Upper lobe of left lung (tissue), 6 donors: ENCODE results near the gene ECHDC3. TPM values are rescaled to one million over a fixed set of nuclear protein-coding genes. Genes with fewer than 3 reads are reported as not detected.

Source experiments
- ATAC-seq, 2 donors: fragments of 200-7000 bp; cut with Tn5 transposase; one replicate each; pipeline ENCODE4 v1.9.1; 2022; ENCODE audit warnings: mild to moderate bottlenecking in 2 of 2, moderate library complexity in 2 of 2; ENCODE audit not compliant: low FRiP score in 2 of 2
- DNase-seq, 2 donors: peaks; one replicate each; pipeline ENCODE4 v3.0.0-alpha.2; 2019 to 2020
- H3K27ac ChIP-seq, 4 donors: fragments of 200-600 bp; sonication (generic); one replicate each; pipeline ENCODE4 v1.5.1; 2016 to 2019
- H3K27me3 ChIP-seq, 4 donors: fragments of 200-600 bp; sonication (generic); one replicate each; pipeline ENCODE4 v1.5.1; 2017 to 2019
- H3K36me3 ChIP-seq, 4 donors: fragments of 200-600 bp; sonication (generic); one replicate each; pipeline ENCODE4 v1.5.1; 2016 to 2019
- H3K4me1 ChIP-seq, 4 donors: fragments of 200-600 bp; sonication (generic); one replicate each; pipeline ENCODE4 v1.5.1; 2018 to 2019
- H3K4me3 ChIP-seq, 4 donors: fragments of 200-600 bp; sonication (generic); one replicate each; pipeline ENCODE4 v1.5.1; 2017 to 2019; ENCODE audit warnings: mild to moderate bottlenecking in 2 of 4, moderate library complexity in 1 of 4
- H3K9me3 ChIP-seq, 4 donors: fragments of 200-600 bp; sonication (generic); one replicate each; pipeline ENCODE4 v1.5.1; 2018 to 2019
- EP300 ChIP-seq, 4 donors: sonication (generic); formaldehyde crosslinking; IDR thresholded peaks; one replicate each; pipeline ENCODE4 v1.5.1; 2017; ENCODE audit warnings: antibody characterized with exemption in 4 of 4, control low read depth in 2 of 4
- POLR2A ChIP-seq, 4 donors: fragments of 450-650 bp; IDR thresholded peaks; one replicate each; pipeline ENCODE4 v1.5.1; 2016 to 2017; ENCODE audit warnings: antibody characterized with exemption in 4 of 4, mild to moderate bottlenecking in 2 of 4
- POLR2AphosphoS5 ChIP-seq, 2 donors: sonication (generic); formaldehyde crosslinking; IDR thresholded peaks; one replicate each; pipeline ENCODE4 v1.5.1; 2017; ENCODE audit warnings: antibody characterized with exemption in 2 of 2
- WGBS, 2 donors: methylation state at CpG; one replicate each; pipeline ENCODE4 v1.1.5; 2017 to 2018; 5-methylcytosine and 5-hydroxymethylcytosine counted together
- total RNA-seq, 6 donors: library from RNA; depleted of rRNA in 4 of 6; stranded (reverse); fragments of >200 nt in 4 of 6; gene quantifications; one replicate each; pipeline versions ENCODE4 v1.1.0 to v1.2.1, GENCODE V29; 2016 to 2021
- TF ChIP-seq, protein P1 (sequence below), 6 experiments: fragments of 450-650 bp in 4 of 6; fragments of 200-600 bp in 2 of 6; sonication (generic) in 2 of 6; IDR thresholded peaks; one replicate each; pipeline ENCODE4 v1.5.1; 2016 to 2019; ENCODE audit warnings: antibody characterized with exemption in 6 of 6
- donor health status: DM: no; HTN: no; CAD: no; lungs with moderate emphysema.
- donor health status: DM: no; HTN: yes; CAD: no; lungs with severe emphysema.

Gene ECHDC3
- total RNA-seq, 6 donors from 2014 or later = 32.0 to 98.0 (median 61.2) TPM

DNA sequence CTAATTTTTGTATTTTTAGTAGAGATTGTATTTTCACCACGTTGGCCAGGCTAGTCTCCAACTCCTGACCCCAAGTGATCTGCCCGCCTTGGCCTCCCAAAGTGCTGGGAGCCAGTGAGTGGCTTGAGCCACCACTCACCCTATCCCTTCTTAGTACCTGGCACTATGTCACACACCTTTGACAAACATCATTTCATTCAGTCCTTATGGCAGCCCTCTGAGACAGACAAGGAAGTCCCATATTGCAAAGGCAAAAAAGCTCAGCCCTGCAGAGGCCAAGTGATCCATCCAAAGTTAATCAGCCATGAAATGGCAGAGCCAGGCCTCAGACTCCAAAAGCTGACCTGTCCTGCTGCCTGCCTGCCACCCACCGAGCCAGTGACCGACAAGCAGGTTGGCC, 39.9 kb upstream of the ECHDC3 start:
- Histone ChIP-seq H3K36me3 (no peaks in the 10 kb centered on the region), H3K27ac (no peak overlapping the region), H3K4me3 (no peak overlapping the region), H3K4me1 (peaks cover 0 to 14% (median 1%) of the 10 kb centered on the region in 4 donors), H3K9me3 (no peaks in the 10 kb centered on the region), H3K27me3 (no peaks in the 10 kb centered on the region)
- ATAC-seq (no peak), DNase-seq (no peak)
- 90 to 95% methylated on average over 4 of the region's 4 CpGs for WGBS, 2 donors
- no peak for TF ChIP-seq POLR2AphosphoS5 (IDR thresholded peaks at IDR 0.05)
- TF ChIP-seq, protein P1, sequence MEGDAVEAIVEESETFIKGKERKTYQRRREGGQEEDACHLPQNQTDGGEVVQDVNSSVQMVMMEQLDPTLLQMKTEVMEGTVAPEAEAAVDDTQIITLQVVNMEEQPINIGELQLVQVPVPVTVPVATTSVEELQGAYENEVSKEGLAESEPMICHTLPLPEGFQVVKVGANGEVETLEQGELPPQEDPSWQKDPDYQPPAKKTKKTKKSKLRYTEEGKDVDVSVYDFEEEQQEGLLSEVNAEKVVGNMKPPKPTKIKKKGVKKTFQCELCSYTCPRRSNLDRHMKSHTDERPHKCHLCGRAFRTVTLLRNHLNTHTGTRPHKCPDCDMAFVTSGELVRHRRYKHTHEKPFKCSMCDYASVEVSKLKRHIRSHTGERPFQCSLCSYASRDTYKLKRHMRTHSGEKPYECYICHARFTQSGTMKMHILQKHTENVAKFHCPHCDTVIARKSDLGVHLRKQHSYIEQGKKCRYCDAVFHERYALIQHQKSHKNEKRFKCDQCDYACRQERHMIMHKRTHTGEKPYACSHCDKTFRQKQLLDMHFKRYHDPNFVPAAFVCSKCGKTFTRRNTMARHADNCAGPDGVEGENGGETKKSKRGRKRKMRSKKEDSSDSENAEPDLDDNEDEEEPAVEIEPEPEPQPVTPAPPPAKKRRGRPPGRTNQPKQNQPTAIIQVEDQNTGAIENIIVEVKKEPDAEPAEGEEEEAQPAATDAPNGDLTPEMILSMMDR (IDR thresholded peaks at IDR 0.05) = no peak
- no peak for TF ChIP-seq EP300 (IDR thresholded peaks at IDR 0.05)
- TF ChIP-seq POLR2A (IDR thresholded peaks at IDR 0.05) = no peak

DNA sequence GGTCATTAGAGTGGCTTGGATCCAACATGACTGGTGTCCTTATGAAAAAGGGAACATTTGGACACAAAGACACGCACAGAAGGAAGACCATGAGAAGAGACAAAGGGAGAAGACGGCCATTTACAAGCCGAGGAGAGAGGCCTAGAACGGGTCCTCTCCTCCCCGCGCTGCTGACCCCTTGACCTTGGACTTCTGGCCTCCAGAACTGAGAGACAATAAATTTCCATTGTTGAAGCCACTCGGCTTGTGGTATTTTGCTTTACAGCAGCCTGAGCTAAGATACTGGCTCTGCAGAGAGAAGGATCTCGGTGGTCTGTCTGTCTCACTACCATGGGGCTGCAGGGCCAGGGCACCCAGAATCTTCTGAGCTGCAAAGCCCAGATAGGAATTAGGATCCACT, 38.1 kb upstream of the ECHDC3 start:
- 85 to 94% methylated on average over 8 of the region's 8 CpGs for WGBS, 2 donors
- Histone ChIP-seq H3K4me1 (peaks cover 0 to 18% (median 4%) of the 10 kb centered on the region in 4 donors), H3K4me3 (no peak overlapping the region), H3K9me3 (no peaks in the 10 kb centered on the region), H3K27me3 (no peaks in the 10 kb centered on the region), H3K36me3 (no peaks in the 10 kb centered on the region), H3K27ac (no peak overlapping the region)
- ATAC-seq (no peak), DNase-seq (no peak)
- TF ChIP-seq, protein P1 (IDR thresholded peaks at IDR 0.05) = no peak
- no peak for TF ChIP-seq EP300 (IDR thresholded peaks at IDR 0.05)
- TF ChIP-seq POLR2AphosphoS5 (IDR thresholded peaks at IDR 0.05) = no peak
- no peak for TF ChIP-seq POLR2A (IDR thresholded peaks at IDR 0.05)

DNA sequence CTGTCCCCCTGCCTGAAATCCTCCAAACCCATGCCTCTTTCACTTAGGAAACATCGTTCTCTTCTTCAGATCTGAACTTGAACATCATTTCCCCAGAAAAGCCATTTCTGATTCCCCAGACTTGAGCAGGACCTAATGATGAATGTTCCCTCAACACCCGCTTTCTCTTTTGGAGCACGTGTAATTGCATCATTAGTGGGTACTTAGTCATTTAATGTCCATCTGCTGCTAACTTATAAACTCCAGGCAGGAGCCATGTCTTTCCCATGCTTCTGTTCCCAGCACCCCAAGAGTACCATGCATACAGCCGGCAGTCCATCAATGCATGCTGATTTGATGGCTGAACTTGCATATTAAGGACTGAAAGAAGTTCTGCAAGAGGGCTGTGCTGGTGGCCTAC, 36.5 kb upstream of the ECHDC3 start:
- 78 to 80% methylated on average over 4 of the region's 4 CpGs for WGBS, 2 donors
- ATAC-seq (no peak), DNase-seq (no peak)
- Histone ChIP-seq H3K27ac (no peak overlapping the region), H3K4me3 (no peak overlapping the region), H3K36me3 (no peaks in the 10 kb centered on the region), H3K4me1 (peaks cover 0 to 13% (median 4%) of the 10 kb centered on the region in 4 donors), H3K9me3 (no peaks in the 10 kb centered on the region), H3K27me3 (no peaks in the 10 kb centered on the region)
- TF ChIP-seq POLR2A (IDR thresholded peaks at IDR 0.05) (no peak), POLR2AphosphoS5 (IDR thresholded peaks at IDR 0.05) (no peak), EP300 (IDR thresholded peaks at IDR 0.05) (no peak)
- TF ChIP-seq, protein P1 (IDR thresholded peaks at IDR 0.05) = no peak

DNA sequence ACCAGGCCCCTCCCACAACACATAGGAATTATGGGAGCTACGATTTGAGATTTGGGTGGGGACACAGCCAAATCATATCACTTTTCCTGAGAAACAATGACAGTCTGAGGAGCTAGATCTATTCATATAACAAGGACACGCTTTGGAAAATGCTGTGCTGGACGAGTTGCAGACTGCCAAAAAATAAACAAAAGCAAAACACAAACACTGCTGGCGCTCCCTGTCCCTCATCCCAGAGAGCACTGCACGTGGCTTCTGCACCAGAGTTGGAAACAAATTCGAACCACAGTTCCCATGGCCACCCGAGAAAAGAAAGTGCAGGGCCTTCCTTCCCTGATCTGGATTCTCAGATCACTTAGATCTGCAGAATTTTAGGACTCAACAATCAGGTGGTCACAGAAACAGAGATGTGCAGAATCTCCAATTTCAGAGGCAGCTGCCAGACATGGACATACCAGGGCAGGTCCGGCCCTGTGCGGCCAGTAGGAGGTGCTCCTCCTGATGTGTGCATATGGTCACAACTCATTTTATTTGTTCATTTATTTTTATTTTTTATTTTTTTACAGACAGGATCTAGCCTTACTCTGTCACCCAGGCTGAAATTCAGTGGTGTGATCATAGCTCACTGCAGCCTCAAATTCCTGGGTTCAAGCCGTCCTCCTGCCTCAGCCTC, 35.2 kb upstream of the ECHDC3 start:
- ATAC-seq = no peak
- no peak overlapping the region for H3K27ac ChIP-seq
- no peak for DNase-seq
- no peaks in the 10 kb centered on the region for H3K27me3 ChIP-seq
- no peak overlapping the region for H3K4me3 ChIP-seq
- 59 to 67% methylated on average over 10 of the region's 10 CpGs for WGBS, 2 donors
- H3K4me1 ChIP-seq = peaks cover 0 to 13% (median 4%) of the 10 kb centered on the region in 4 donors
- TF ChIP-seq, protein P1 (IDR thresholded peaks at IDR 0.05) = no peak
- no peak for TF ChIP-seq POLR2AphosphoS5 (IDR thresholded peaks at IDR 0.05)
- no peak for TF ChIP-seq POLR2A (IDR thresholded peaks at IDR 0.05)
- TF ChIP-seq EP300 (IDR thresholded peaks at IDR 0.05) = no peak
- no peaks in the 10 kb centered on the region for H3K36me3 ChIP-seq
- H3K9me3 ChIP-seq = no peaks in the 10 kb centered on the region
